Right lobe of liver (tissue), 6 donors: ENCODE measurements around the gene ZBTB24. TPM values are rescaled to one million over a fixed set of nuclear protein-coding genes. Genes with fewer than 3 reads are reported as not detected.
A peak's percentile ranks its signal among the peaks of the same experiment; 100 is the strongest.

Experiments
- ATAC-seq, 4 donors: fragments of 200-7000 bp; cut with Tn5 transposase; one replicate each; pipeline ENCODE4 v1.9.1; 2020; ENCODE audit warnings: mild to moderate bottlenecking in 4 of 4, moderate library complexity in 4 of 4
- DNase-seq, 3 donors: peaks; one replicate each; pipeline ENCODE4 v3.0.0-alpha.2; 2020
- H3K27ac ChIP-seq, 3 donors: fragments of 200-600 bp; one replicate each; pipeline ENCODE4 v1.8.0; 2022
- H3K27me3 ChIP-seq, 2 donors: fragments of 200-600 bp; one replicate each; pipeline ENCODE4 v1.8.0; 2022
- H3K36me3 ChIP-seq, 4 donors: fragments of 200-600 bp; sonication (generic) in 1 of 4; one replicate each; pipeline versions ENCODE4 v1.5.1 to v1.8.0; 2017 to 2022; ENCODE audit warnings: control low read depth in 1 of 4
- H3K4me1 ChIP-seq, 4 donors: fragments of 200-600 bp; sonication (generic) in 1 of 4; one replicate each; pipeline versions ENCODE4 v1.5.1 to v1.8.0; 2017 to 2022; ENCODE audit warnings: control low read depth in 1 of 4
- H3K4me3 ChIP-seq, 3 donors: fragments of 200-600 bp; one replicate each; pipeline ENCODE4 v1.8.0; 2022
- H3K9me3 ChIP-seq, 4 donors: fragments of 200-600 bp; sonication (generic) in 1 of 4; one replicate each; pipeline versions ENCODE4 v1.5.1 to v1.8.0; 2017 to 2022; ENCODE audit warnings: control low read depth in 1 of 4
- CTCF ChIP-seq, 4 donors: fragments of 200-600 bp in 3 of 4; fragments of 450-650 bp in 1 of 4; IDR thresholded peaks; one replicate each; pipeline versions ENCODE4 v1.5.1 to v1.8.0; 2016 to 2022; ENCODE audit warnings: antibody characterized with exemption in 4 of 4, mild to moderate bottlenecking in 2 of 4
- POLR2A ChIP-seq: fragments of 450-650 bp; IDR thresholded peaks from one replicate; pipeline ENCODE4 v1.6.1; 2017; ENCODE audit warnings: antibody characterized with exemption, mild to moderate bottlenecking
- WGBS: methylation state at CpG from one replicate; pipeline ENCODE4 v1.1.6; 2018; ENCODE audit warnings: low coverage, low lambda C conversion rate; ENCODE audit not compliant: insufficient coverage; ENCODE audit errors: missing lambda C conversion rate; 5-methylcytosine and 5-hydroxymethylcytosine counted together
- intact Hi-C, 2 donors: fragments of 100-400 bp; cut with DNase I; formaldehyde crosslinking; loops; one replicate each; pipeline versions ENCODE4 v1.11.2 to v1.14.1; 2022
- total RNA-seq, 6 experiments: library from RNA; depleted of rRNA in 2 of 6; stranded (reverse); fragments of >200 nt in 2 of 6; fragmentation: NEBNext Ultra II Directional in 3 of 6; extraction: Animal tissue kit (Norgen Biotek cat#: 25700) in 3 of 6; gene quantifications; one replicate each; pipeline versions ENCODE4 v1.1.0 to v1.2.4, GENCODE V29; 2016 to 2023
- donor health status: DM: no; HTN: yes; CAD: no.
- donor health status: DM: no; HTN: no; CAD: no.
- donor health status: DM: no; HTN: no; CAD: no.
- donor health status: DM: no; HTN: yes; CAD: no.
- donor health status: DM: no; HTN: yes; CAD: no.

The ZBTB24 gene
- total RNA-seq, 6 experiments from 2014 or later = 2.4 to 3.6 (median 2.7) TPM

- no peak overlapping the region for H3K27ac ChIP-seq
- intact Hi-C loops = no loop called here
- DNase-seq (no peak), ATAC-seq (no peak)
- H3K27me3 ChIP-seq = no peaks in the 10 kb centered on the region
- no peaks in the 10 kb centered on the region for H3K4me1 ChIP-seq
- no peak for TF ChIP-seq POLR2A
- no peak for TF ChIP-seq CTCF (IDR thresholded peaks at IDR 0.05)
- WGBS = 89% methylated on average over 6 of the region's 9 CpGs
- no peak overlapping the region for H3K4me3 ChIP-seq
- no peaks in the 10 kb centered on the region for H3K36me3 ChIP-seq
- H3K9me3 ChIP-seq = no peaks in the 10 kb centered on the region
These were observed 37.6 kb downstream of the ZBTB24 start for GRCh38 chr6:109445382-109445781.

GRCh38 chr6:109443425-109443950, 39.5 kb downstream of the ZBTB24 start:
- 88% methylated on average over 1 of the region's 10 CpGs for WGBS
- Histone ChIP-seq H3K27ac (no peak overlapping the region), H3K4me1 (peaks cover 0 to 6% (median 0%) of the 10 kb centered on the region in 4 donors), H3K27me3 (no peaks in the 10 kb centered on the region), H3K9me3 (no peaks in the 10 kb centered on the region), H3K4me3 (no peak overlapping the region), H3K36me3 (no peaks in the 10 kb centered on the region)
- TF ChIP-seq CTCF (IDR thresholded peaks at IDR 0.05) (no peak), POLR2A (no peak)
- intact Hi-C loops = no loop called here
- no peak for ATAC-seq
- no peak for DNase-seq

GRCh38 chr6:109442393-109442924, 40.6 kb downstream of the ZBTB24 start:
- Histone ChIP-seq H3K27ac (no peak overlapping the region), H3K4me3 (no peak overlapping the region), H3K4me1 (peaks cover 0 to 6% (median 0%) of the 10 kb centered on the region in 4 donors), H3K27me3 (no peaks in the 10 kb centered on the region), H3K36me3 (no peaks in the 10 kb centered on the region), H3K9me3 (no peaks in the 10 kb centered on the region)
- intact Hi-C loops = no loop called here
- ATAC-seq (no peak), DNase-seq (no peak)
- no peak for TF ChIP-seq CTCF (IDR thresholded peaks at IDR 0.05)
- no peak for TF ChIP-seq POLR2A
- WGBS = no CpG with 5 or more reads among the region's 6 CpGs

- Histone ChIP-seq H3K36me3 (no peaks in the 10 kb centered on the region), H3K9me3 (no peaks in the 10 kb centered on the region), H3K27me3 (no peaks in the 10 kb centered on the region), H3K4me3 (peak overlapping the region; percentile 77 to 85 (median 85)), H3K4me1 (peaks cover 0 to 6% (median 0%) of the 10 kb centered on the region in 4 donors), H3K27ac (peak overlapping the region; percentile 47 to 73 (median 70))
- no peak for TF ChIP-seq CTCF (IDR thresholded peaks at IDR 0.05)
- 7% methylated on average over 18 of the region's 31 CpGs for WGBS
- ATAC-seq = peak; percentile 21 to 58 (median 45)
- peak in 2 of 3 donors; percentile 58 to 67 for DNase-seq
- intact Hi-C loops = no loop called here
These were observed 41.8 kb downstream of the ZBTB24 start for GRCh38 chr6:109441069-109441816.
